ENCODE results near the gene HS6ST2.

The HS6ST2 gene

DNA sequence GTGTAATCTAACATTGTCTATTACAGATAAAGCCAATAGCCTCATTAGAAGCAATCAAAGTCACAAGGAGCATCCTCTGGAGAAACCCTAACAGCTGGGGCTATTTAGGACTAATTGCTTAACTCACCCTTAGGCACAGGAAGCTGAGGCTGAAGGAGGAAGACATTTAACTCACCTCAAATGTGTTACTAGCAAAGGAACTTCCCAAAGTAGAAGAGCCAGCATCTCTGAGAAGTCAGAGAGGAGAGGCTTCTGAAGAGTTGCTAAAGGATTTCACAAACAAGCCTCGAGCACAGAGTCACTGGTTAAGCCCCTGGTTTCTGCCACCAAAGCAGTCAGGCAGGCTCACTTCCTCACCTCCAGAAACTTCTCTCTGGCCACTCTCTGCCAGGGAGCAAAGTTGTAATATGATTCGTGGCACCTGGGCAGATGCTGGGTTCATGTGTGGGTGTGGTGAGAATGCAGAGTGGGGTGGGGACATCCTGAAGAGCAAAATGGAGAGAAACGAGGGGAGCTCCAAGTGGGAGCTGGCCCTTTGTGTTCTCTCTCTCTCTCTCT, 201.3 kb downstream of the HS6ST2 start:
- Histone ChIP-seq H3K36me3 (ENCODE audit: insufficient read depth, low read length) (no peaks in the 10 kb centered on the region), H3K9me3 (ENCODE audit: low read length) (no peaks in the 10 kb centered on the region), H2AFZ (ENCODE audit: low read length) (no peak overlapping the region), H3F3A (ENCODE audit: insufficient read depth, low read length) (no peaks in the 10 kb centered on the region), H3K27me3 (ENCODE audit: insufficient read depth, low read length) (no peaks in the 10 kb centered on the region), H3K79me2 (ENCODE audit: insufficient read depth, low read length) (no peaks in the 10 kb centered on the region), H3K4me2 (ENCODE audit: low read length) (no peak overlapping the region), H3K9me2 (ENCODE audit: low read depth, low read length) (no peaks in the 10 kb centered on the region), H3K27ac (ENCODE audit: low read depth, low read length, poor library complexity, severe bottlenecking) (no peak overlapping the region), H3K9ac (ENCODE audit: low read length) (no peak overlapping the region), H3K4me3 (ENCODE audit: low read depth, low read length, poor library complexity, severe bottlenecking) (no peak overlapping the region), H3K4me1 (ENCODE audit: insufficient read depth, low read length, severe bottlenecking) (no peaks in the 10 kb centered on the region), H4K20me1 (ENCODE audit: insufficient read depth, low read length) (no peaks in the 10 kb centered on the region)
- TF ChIP-seq CTCF (IDR thresholded peaks at IDR 0.05; ENCODE audit: low read length) (no peak), EZH2 (IDR thresholded peaks at IDR 0.05; ENCODE audit: borderline replicate concordance, low read length) (no peak)

DNA sequence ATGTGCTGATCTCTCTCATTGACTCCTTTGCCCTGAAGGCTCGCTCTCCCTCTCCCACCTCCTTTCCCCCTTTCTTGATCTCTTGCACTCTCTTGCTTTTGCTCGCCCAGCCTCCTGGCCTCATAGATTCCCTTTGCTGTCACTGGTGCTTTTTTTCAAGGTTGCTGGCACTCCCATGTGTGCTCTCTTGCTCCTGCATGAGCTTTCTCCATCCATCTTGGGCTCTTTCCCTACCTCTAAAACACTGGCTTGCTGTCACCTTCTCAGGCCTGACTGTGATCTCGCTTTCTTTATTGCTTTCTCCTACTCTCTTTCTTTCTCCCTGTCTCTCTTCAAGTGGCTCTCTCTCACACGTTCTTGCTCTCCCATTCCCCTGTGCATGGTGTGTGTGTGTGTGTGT, 202.0 kb downstream of the HS6ST2 start:
- Histone ChIP-seq H3K36me3 (ENCODE audit: insufficient read depth, low read length) (no peaks in the 10 kb centered on the region), H3K27ac (ENCODE audit: low read depth, low read length, poor library complexity, severe bottlenecking) (no peak overlapping the region), H3K9me2 (ENCODE audit: low read depth, low read length) (no peaks in the 10 kb centered on the region), H2AFZ (ENCODE audit: low read length) (no peak overlapping the region), H3K4me3 (ENCODE audit: low read depth, low read length, poor library complexity, severe bottlenecking) (no peak overlapping the region), H3K27me3 (ENCODE audit: insufficient read depth, low read length) (no peaks in the 10 kb centered on the region), H3K4me2 (ENCODE audit: low read length) (no peak overlapping the region), H3F3A (ENCODE audit: insufficient read depth, low read length) (no peaks in the 10 kb centered on the region), H3K9me3 (ENCODE audit: low read length) (no peaks in the 10 kb centered on the region), H3K9ac (ENCODE audit: low read length) (no peak overlapping the region), H3K4me1 (ENCODE audit: insufficient read depth, low read length, severe bottlenecking) (no peaks in the 10 kb centered on the region), H4K20me1 (ENCODE audit: insufficient read depth, low read length) (no peaks in the 10 kb centered on the region), H3K79me2 (ENCODE audit: insufficient read depth, low read length) (no peaks in the 10 kb centered on the region)
- no peak for TF ChIP-seq EZH2 (IDR thresholded peaks at IDR 0.05; ENCODE audit: borderline replicate concordance, low read length)
- no peak for TF ChIP-seq CTCF (IDR thresholded peaks at IDR 0.05; ENCODE audit: low read length)

- no peak overlapping the region for H2AFZ ChIP-seq (ENCODE audit: low read length)
- H4K20me1 ChIP-seq (ENCODE audit: insufficient read depth, low read length), result no peaks in the 10 kb centered on the region
- H3K4me1 ChIP-seq (ENCODE audit: insufficient read depth, low read length, severe bottlenecking), result no peaks in the 10 kb centered on the region
- H3K4me2 ChIP-seq (ENCODE audit: low read length), result no peak overlapping the region
- H3K27ac ChIP-seq (ENCODE audit: low read depth, low read length, poor library complexity, severe bottlenecking), result no peak overlapping the region
- no peaks in the 10 kb centered on the region for H3K36me3 ChIP-seq (ENCODE audit: insufficient read depth, low read length)
- H3K9me3 ChIP-seq (ENCODE audit: low read length), result no peaks in the 10 kb centered on the region
- H3K79me2 ChIP-seq (ENCODE audit: insufficient read depth, low read length), result no peaks in the 10 kb centered on the region
- no peaks in the 10 kb centered on the region for H3K27me3 ChIP-seq (ENCODE audit: insufficient read depth, low read length)
- H3K9me2 ChIP-seq (ENCODE audit: low read depth, low read length), result no peaks in the 10 kb centered on the region
- no peak overlapping the region for H3K9ac ChIP-seq (ENCODE audit: low read length)
- no peak for TF ChIP-seq CTCF (IDR thresholded peaks at IDR 0.05; ENCODE audit: low read length)
- TF ChIP-seq EZH2 (IDR thresholded peaks at IDR 0.05; ENCODE audit: borderline replicate concordance, low read length), result no peak
- no peak overlapping the region for H3K4me3 ChIP-seq (ENCODE audit: low read depth, low read length, poor library complexity, severe bottlenecking)
- H3F3A ChIP-seq (ENCODE audit: insufficient read depth, low read length), result no peaks in the 10 kb centered on the region
These were observed 207.3 kb downstream of the HS6ST2 start for GRCh38 chrX:132751063-132751690.
